H1 (cell line): ENCODE results near the gene STK11. TPM values are rescaled to one million over a fixed set of nuclear protein-coding genes. Genes with fewer than 3 reads are reported as not detected.
A peak's percentile ranks its signal among the peaks of the same experiment; 100 is the strongest.

Source experiments
- CTCF ChIA-PET: fragments of 300-600 bp; sonication (Branson Sonifier 250); formaldehyde crosslinking; loops from one replicate; lab custom pipeline; 2021; ENCODE audit not compliant: partially characterized antibody; lab: Charles Lee
- POLR2A ChIA-PET: fragments of 300-600 bp; sonication (Branson Sonifier 250); formaldehyde crosslinking; loops from one replicate; lab custom pipeline; 2021; ENCODE audit warnings: inconsistent platforms; ENCODE audit not compliant: partially characterized antibody; lab: Charles Lee
- DNase-seq, 2 experiments: peaks; one replicate each; pipeline versions ENCODE4 v3.0.0 to v3.0.0-alpha.2; 2010 to 2022; ENCODE audit warnings: low spot score in 2 of 2, low read depth in 1 of 2, mixed read lengths in 1 of 2
- FAIRE-seq: peaks from 2 replicates; lab custom pipeline; 2011; peaks lifted over from hg19 to GRCh38; lab: Jason Lieb, UNC
- H2AFZ ChIP-seq: 2 replicates; pipeline ENCODE4 v1.8.1; 2012; ENCODE audit warnings: low read length, inconsistent platforms
- H2AK5ac ChIP-seq: 2 replicates; pipeline ENCODE4 v1.6.1; 2013; ENCODE audit warnings: low read depth, low read length
- H2BK120ac ChIP-seq: replicated peaks from 2 replicates; pipeline ENCODE3; 2013; ENCODE audit warnings: low read depth, low read length, inconsistent platforms
- H2BK12ac ChIP-seq: 2 replicates; pipeline ENCODE4 v1.6.1; 2013; ENCODE audit warnings: low read depth, low read length
- H2BK15ac ChIP-seq: 2 replicates; pipeline ENCODE4 v1.6.1; 2013; ENCODE audit warnings: low read length
- H2BK20ac ChIP-seq: 2 replicates; pipeline ENCODE4 v1.6.1; 2013; ENCODE audit warnings: low read length
- H2BK5ac ChIP-seq: 2 replicates; pipeline ENCODE4 v1.6.1; 2013; ENCODE audit warnings: low read depth, low read length
- H3K14ac ChIP-seq: 2 replicates; pipeline ENCODE4 v1.6.1; 2013; ENCODE audit warnings: inconsistent platforms; ENCODE audit not compliant: insufficient read length
- H3K18ac ChIP-seq: 2 replicates; pipeline ENCODE4 v1.6.1; 2013; ENCODE audit warnings: low read length; ENCODE audit errors: extremely low read depth
- H3K23ac ChIP-seq: 2 replicates; pipeline ENCODE4 v1.6.1; 2013; ENCODE audit warnings: inconsistent platforms; ENCODE audit not compliant: insufficient read length
- H3K23me2 ChIP-seq: 2 replicates; pipeline ENCODE4 v1.6.1; 2013; ENCODE audit warnings: low read depth, low read length
- H3K27ac ChIP-seq: 2 replicates; pipeline ENCODE4 v1.6.1; 2011; ENCODE audit warnings: low read depth, low read length, inconsistent platforms
- H3K27me3 ChIP-seq, 4 experiments: replicated peaks in 1 of 4; 1 replicate in 1 of 4; 2 replicates in 3 of 4; pipeline versions ENCODE4 v1.6.1 to v1.8.1; 2011 to 2013; ENCODE audit warnings: low read length in 3 of 4, mild to moderate bottlenecking in 3 of 4, inconsistent platforms in 2 of 4, mixed read lengths in 2 of 4, moderate library complexity in 1 of 4; ENCODE audit not compliant: control insufficient read depth in 3 of 4, insufficient read depth in 3 of 4; ENCODE audit errors: extremely low read depth in 1 of 4
- H3K36me3 ChIP-seq, 4 experiments: 2 replicates each; pipeline versions ENCODE4 v1.6.1 to v1.8.1; 2011 to 2013; ENCODE audit warnings: mild to moderate bottlenecking in 4 of 4, low read length in 3 of 4, moderate library complexity in 2 of 4, control low read depth in 1 of 4, inconsistent platforms in 1 of 4; ENCODE audit not compliant: insufficient read depth in 4 of 4, control insufficient read depth in 2 of 4
- H3K4ac ChIP-seq: replicated peaks from 2 replicates; pipeline ENCODE3; 2013; ENCODE audit warnings: low read length, low read depth, mixed read lengths, inconsistent platforms; ENCODE audit not compliant: insufficient read length
- H3K4me1 ChIP-seq, 4 experiments: replicated peaks in 1 of 4; 1 replicate in 1 of 4; 2 replicates in 3 of 4; pipeline versions ENCODE4 v1.6.1 to v1.8.1; 2011 to 2013; ENCODE audit warnings: low read length in 3 of 4, inconsistent platforms in 2 of 4, mixed read lengths in 1 of 4; ENCODE audit not compliant: insufficient read depth in 4 of 4, control insufficient read depth in 3 of 4
- H3K4me2 ChIP-seq, 2 experiments: 2 replicates each; pipeline versions ENCODE4 v1.6.1 to v1.8.1; 2011 to 2013; ENCODE audit warnings: low read depth in 2 of 2, low read length in 2 of 2, control low read depth in 1 of 2, inconsistent platforms in 1 of 2, mild to moderate bottlenecking in 1 of 2; ENCODE audit not compliant: insufficient read depth in 1 of 2
- H3K4me3 ChIP-seq, 4 experiments: fragments of 200-600, 300-600 bp in 1 of 4; sonication (generic), shearing (Covaris generic), sonication (Bioruptor Twin) in 1 of 4; 2 replicates each; pipeline versions ENCODE4 v1.5.1 to v1.8.1; 2011 to 2016; ENCODE audit warnings: low read length in 4 of 4, low read depth in 3 of 4, control low read depth in 2 of 4, inconsistent platforms in 2 of 4, mild to moderate bottlenecking in 2 of 4, mixed read lengths in 1 of 4, moderate library complexity in 1 of 4; ENCODE audit not compliant: insufficient read depth in 2 of 4; ENCODE audit errors: extremely low read depth in 1 of 4
- H3K56ac ChIP-seq: replicated peaks from 2 replicates; pipeline ENCODE3; 2013; ENCODE audit warnings: low read depth, mild to moderate bottlenecking, mixed read lengths, low read length, inconsistent platforms; ENCODE audit not compliant: insufficient read length
- H3K79me1 ChIP-seq: 2 replicates; pipeline ENCODE4 v1.6.1; 2013; ENCODE audit warnings: low read depth, low read length, control low read depth
- H3K79me2 ChIP-seq, 2 experiments: 2 replicates each; pipeline versions ENCODE4 v1.6.1 to v1.8.1; 2012 to 2013; ENCODE audit warnings: low read length in 2 of 2, mild to moderate bottlenecking in 2 of 2, inconsistent platforms in 1 of 2; ENCODE audit not compliant: insufficient read depth in 2 of 2, control insufficient read depth in 1 of 2
- H3K9ac ChIP-seq, 4 experiments: replicated peaks in 1 of 4; 1 replicate in 1 of 4; 2 replicates in 3 of 4; pipeline versions ENCODE4 v1.6.1 to v1.8.1; 2011 to 2013; ENCODE audit warnings: low read depth in 3 of 4, low read length in 3 of 4, control low read depth in 2 of 4, mild to moderate bottlenecking in 2 of 4, moderate library complexity in 2 of 4, inconsistent platforms in 1 of 4; ENCODE audit errors: extremely low read depth in 1 of 4
- H3K9me3 ChIP-seq, 2 experiments: 2 replicates each; pipeline versions ENCODE4 v1.6.1 to v1.8.1; 2012 to 2013; ENCODE audit warnings: mild to moderate bottlenecking in 2 of 2, moderate library complexity in 2 of 2, control low read depth in 1 of 2, inconsistent platforms in 1 of 2, low read depth in 1 of 2, low read length in 1 of 2, mixed read lengths in 1 of 2; ENCODE audit not compliant: insufficient read depth in 2 of 2
- H4K20me1 ChIP-seq, 2 experiments: replicated peaks in 1 of 2; 2 replicates each; pipeline versions ENCODE3 to v1.8.1; 2011 to 2013; ENCODE audit warnings: inconsistent platforms in 2 of 2, low read length in 2 of 2, mild to moderate bottlenecking in 1 of 2; ENCODE audit not compliant: insufficient read depth in 2 of 2, control insufficient read depth in 1 of 2
- H4K5ac ChIP-seq: 2 replicates; pipeline ENCODE4 v1.6.1; 2013; ENCODE audit warnings: low read length, low read depth, mixed read lengths, inconsistent platforms; ENCODE audit not compliant: insufficient read length
- H4K8ac ChIP-seq: 2 replicates; pipeline ENCODE4 v1.8.0; 2013; ENCODE audit warnings: mild to moderate bottlenecking, moderate library complexity, low read length, inconsistent platforms; ENCODE audit not compliant: insufficient read depth; ENCODE audit errors: extremely low read depth
- H4K91ac ChIP-seq: replicated peaks from 2 replicates; pipeline ENCODE3; 2013; ENCODE audit warnings: low read length, mixed read lengths, inconsistent platforms; ENCODE audit not compliant: insufficient read length
- CREB1 ChIP-seq: IDR thresholded peaks from 2 replicates; pipeline ENCODE4 v1.6.1; 2012; ENCODE audit warnings: inconsistent platforms
- EZH2 ChIP-seq: fragments of 200-600 bp; sonication (generic); IDR thresholded peaks from 2 replicates; pipeline ENCODE4 v1.7.1; 2012; ENCODE audit warnings: low read depth, mild to moderate bottlenecking, moderate library complexity, low read length, inconsistent platforms; ENCODE audit not compliant: severe bottlenecking
- GTF2F1 ChIP-seq: IDR thresholded peaks from 2 replicates; pipeline ENCODE4 v1.6.1; 2012; ENCODE audit warnings: low read depth, low read length, improper control_type of control experiment, borderline replicate concordance
- MAFK ChIP-seq: IDR thresholded peaks from 2 replicates; pipeline ENCODE4 v1.6.1; 2012; ENCODE audit warnings: low read depth, mild to moderate bottlenecking, improper control_type of control experiment, low read length
- RAD21 ChIP-seq, 2 experiments: IDR thresholded peaks in 1 of 2; conservative IDR thresholded peaks in 1 of 2; 2 replicates each; pipeline ENCODE4 v1.6.1; 2011; ENCODE audit warnings: low read depth in 2 of 2, low read length in 2 of 2, improper control_type of control experiment in 1 of 2, inconsistent platforms in 1 of 2, mild to moderate bottlenecking in 1 of 2, moderate library complexity in 1 of 2
- RFX5 ChIP-seq: IDR thresholded peaks from 2 replicates; pipeline ENCODE4 v1.6.1; 2011; ENCODE audit warnings: low read depth, low read length, improper control_type of control experiment, borderline replicate concordance
- SP2 ChIP-seq: IDR thresholded peaks from 2 replicates; pipeline ENCODE4 v1.6.1; 2012; ENCODE audit warnings: mild to moderate bottlenecking, low read length, inconsistent platforms
- WGBS, 2 experiments: shearing (Covaris generic) in 1 of 2; methylation state at CpG; one replicate each; pipeline versions ENCODE4 v1.1.6 to v1.1.7; 2013 to 2015; ENCODE audit warnings: low lambda C conversion rate in 2 of 2, mixed read lengths in 2 of 2, inconsistent platforms in 1 of 2, low coverage in 1 of 2, missing lambda C conversion rate in 1 of 2; ENCODE audit not compliant: insufficient replicate concordance in 2 of 2, insufficient coverage in 1 of 2, insufficient read length in 1 of 2; ENCODE audit errors: extremely low coverage in 1 of 2, missing lambda C conversion rate in 1 of 2; 5-methylcytosine and 5-hydroxymethylcytosine counted together
- polyA plus RNA-seq, 7 experiments: library from polyadenylated mRNA; depleted of rRNA in 3 of 7; stranded (reverse) in 5 of 7; unstranded in 2 of 7; fragments of >200 nt in 5 of 7; fragments of 200-250 nt in 2 of 7; gene quantifications; 1 replicate in 5 of 7; 2 replicates in 1 of 7; 4 replicates in 1 of 7; pipeline versions ENCODE4 v1.2.1 to v1.2.3, GENCODE V29; 2011 to 2013; ENCODE audit warnings: missing spikeins in 2 of 7, mixed read lengths in 2 of 7
- total RNA-seq: library from RNA; stranded (reverse); fragmentation: NEBNext Ultra II Directional; extraction: Animal tissue kit (Norgen Biotek cat#: 25700); gene quantifications from 2 replicates; pipeline ENCODE4 v1.2.1, GENCODE V29; 2021
- TF ChIP-seq, protein P1 (sequence below), 3 experiments: IDR thresholded peaks; 1 replicate in 2 of 3; 2 replicates in 1 of 3; pipeline versions ENCODE4 v1.5.1 to v1.6.1; 2011; ENCODE audit warnings: low read length in 3 of 3, mild to moderate bottlenecking in 3 of 3, inconsistent platforms in 2 of 3, low read depth in 1 of 3, moderate library complexity in 1 of 3; ENCODE audit not compliant: insufficient read depth in 1 of 3; ENCODE audit errors: control extremely low read depth in 1 of 3

STK11 gene
- total and polyA plus RNA-seq, 2 of the 8 experiments (the other 6 are each of a cell fraction or from before 2014, with no cell fraction given), result 45.3 to 70.7 TPM

DNA sequence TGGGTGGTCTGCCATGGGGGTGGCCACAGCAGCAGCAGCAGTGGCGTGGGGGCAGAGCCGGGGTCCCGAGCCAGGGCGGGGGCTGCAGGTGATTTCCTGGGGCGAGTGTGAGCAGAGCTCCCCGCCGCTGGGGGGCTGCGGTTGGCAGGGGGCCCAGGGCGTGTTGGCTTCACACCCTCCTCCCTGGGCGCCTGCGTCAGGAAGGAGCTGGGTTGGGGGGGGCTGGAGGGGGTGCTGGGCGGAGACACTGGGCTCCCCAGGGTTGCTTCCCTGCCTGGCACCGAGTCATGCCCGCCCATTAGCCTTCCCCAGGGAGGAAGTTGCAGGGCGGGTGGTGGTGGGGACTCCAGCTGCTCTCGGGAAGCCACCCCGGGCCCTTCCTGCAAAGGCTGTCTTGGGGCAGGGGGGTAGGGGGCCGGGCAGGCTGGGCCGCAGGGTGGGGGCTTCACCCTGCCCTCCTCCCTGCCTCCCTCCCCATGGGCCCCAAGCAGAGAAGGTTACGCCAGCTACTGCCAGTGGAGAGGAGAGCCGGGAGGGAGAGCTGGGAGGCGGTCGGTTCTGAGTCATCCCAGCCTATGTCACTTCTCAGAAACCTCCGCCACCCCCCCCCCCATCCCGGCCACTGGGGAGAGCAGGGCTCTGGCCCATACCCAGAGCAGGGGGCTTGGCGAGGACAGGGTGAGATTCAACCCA is 47.4 kb downstream of the STK11 start:
- H4K91ac ChIP-seq, result no peak overlapping the region
- H3K9me3 ChIP-seq, result no peaks in the 10 kb centered on the region
- H3K23ac ChIP-seq, result no peak overlapping the region
- no peak overlapping the region for H4K8ac ChIP-seq
- peaks cover 22 to 33% of the 10 kb centered on the region in 2 experiments for H4K20me1 ChIP-seq
- H2BK120ac ChIP-seq, result no peak overlapping the region
- no peak overlapping the region for H2BK15ac ChIP-seq
- H3K56ac ChIP-seq, result peak overlapping the region; percentile 6
- H4K5ac ChIP-seq, result no peak overlapping the region
- no peak overlapping the region for H3K4ac ChIP-seq
- CTCF ChIA-PET, result interaction anchor here (1.2 to 6.0 kb wide), 3 partner anchors 8 to 14 kb away, joined by 3 to 42 read pairs (median 4); no protein-coding TSS in a partner anchor
- H2BK12ac ChIP-seq, result no peak overlapping the region
- no peak overlapping the region for H3K27ac ChIP-seq
- no peak overlapping the region; the same call in 1 of the 2 replicates for H2BK5ac ChIP-seq
- peak overlapping the region in 1 of 4 experiments; percentile 99; a peak in 2 of 8 replicates for H3K4me3 ChIP-seq
- H2AFZ ChIP-seq, result no peak overlapping the region
- 85% methylated on average over 7 of the region's 26 CpGs; no CpG with 5 or more reads in 1 of the 2 experiments for WGBS, 2 experiments
- H3K4me1 ChIP-seq, result peaks cover 0 to 17% (median 12%) of the 10 kb centered on the region in 4 experiments; a peak in 6 of 7 replicates
- peaks cover 2% of the 10 kb centered on the region; the same call in 1 of the 2 replicates for H3K23me2 ChIP-seq
- no peak for DNase-seq
- H3K79me1 ChIP-seq, result peaks cover 12% of the 10 kb centered on the region; the same call in 1 of the 2 replicates
- no peak overlapping the region for H3K18ac ChIP-seq
- peaks cover 26 to 69% (median 45%) of the 10 kb centered on the region in 4 experiments for H3K36me3 ChIP-seq
- FAIRE-seq, result no peak
- H3K4me2 ChIP-seq, result peak overlapping the region; percentile 23 to 83; a peak in 2 of 4 replicates
- H3K9ac ChIP-seq, result no peak overlapping the region
- no peak overlapping the region for H2AK5ac ChIP-seq
- H3K79me2 ChIP-seq, result peaks cover 9 to 51% of the 10 kb centered on the region in 2 experiments
- POLR2A ChIA-PET, result interaction anchor here (0.6 to 19.4 kb wide), 8 partner anchors 8 to 716 kb away, joined by 3 to 456 read pairs (median 8); partner anchors contain the start of genes ATP5F1D, CIRBP, CNN2 and FAM174C
- H3K27me3 ChIP-seq, result no peaks in the 10 kb centered on the region; a peak in 1 of 7 replicates
- H3K14ac ChIP-seq, result no peak overlapping the region
- H2BK20ac ChIP-seq, result no peak overlapping the region
- TF ChIP-seq RAD21 (IDR thresholded peaks at IDR 0.05 in 1 of 2, conservative IDR thresholded peaks at IDR 0.05 in 1 of 2; ENCODE audit: low read depth in 2 of 2, low read length in 2 of 2) (no peak), RFX5 (no peak), MAFK (no peak), CREB1 (no peak), EZH2 (no peak), GTF2F1 (no peak), SP2 (no peak)
- TF ChIP-seq, protein P1, sequence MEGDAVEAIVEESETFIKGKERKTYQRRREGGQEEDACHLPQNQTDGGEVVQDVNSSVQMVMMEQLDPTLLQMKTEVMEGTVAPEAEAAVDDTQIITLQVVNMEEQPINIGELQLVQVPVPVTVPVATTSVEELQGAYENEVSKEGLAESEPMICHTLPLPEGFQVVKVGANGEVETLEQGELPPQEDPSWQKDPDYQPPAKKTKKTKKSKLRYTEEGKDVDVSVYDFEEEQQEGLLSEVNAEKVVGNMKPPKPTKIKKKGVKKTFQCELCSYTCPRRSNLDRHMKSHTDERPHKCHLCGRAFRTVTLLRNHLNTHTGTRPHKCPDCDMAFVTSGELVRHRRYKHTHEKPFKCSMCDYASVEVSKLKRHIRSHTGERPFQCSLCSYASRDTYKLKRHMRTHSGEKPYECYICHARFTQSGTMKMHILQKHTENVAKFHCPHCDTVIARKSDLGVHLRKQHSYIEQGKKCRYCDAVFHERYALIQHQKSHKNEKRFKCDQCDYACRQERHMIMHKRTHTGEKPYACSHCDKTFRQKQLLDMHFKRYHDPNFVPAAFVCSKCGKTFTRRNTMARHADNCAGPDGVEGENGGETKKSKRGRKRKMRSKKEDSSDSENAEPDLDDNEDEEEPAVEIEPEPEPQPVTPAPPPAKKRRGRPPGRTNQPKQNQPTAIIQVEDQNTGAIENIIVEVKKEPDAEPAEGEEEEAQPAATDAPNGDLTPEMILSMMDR (IDR thresholded peaks at IDR 0.05; ENCODE audit: control extremely low read depth in 1 of 3, insufficient read depth in 1 of 3, low read depth in 1 of 3, low read length in 3 of 3), result no peak
